Measurements from ENCODE around the gene SIKE1. TPM values are rescaled to one million over a fixed set of nuclear protein-coding genes. Genes with fewer than 3 reads are reported as not detected.
A peak's percentile ranks its signal among the peaks of the same experiment; 100 is the strongest.
"Not testable (repeated sequence)": the region's sequence is repeated elsewhere in the genome, so short reads cannot be mapped to it uniquely, and the experiment has no call there.

The SIKE1 gene
- polyA plus RNA-seq (2012; ENCODE audit: missing spikeins): 30.2 TPM

GRCh38 chr1:114780344-114781226 is at the start of gene SIKE1:
TSS of gene SIKE1 (minus strand) at chr1:114780685. CDS start at chr1:114780607, 78 bp downstream.
- TF ChIP-seq POLR2A (IDR thresholded peaks at IDR 0.05; ENCODE audit: low read depth, low read length) (peak; percentile 98), TAF1 (IDR thresholded peaks at IDR 0.05; ENCODE audit: borderline replicate concordance, low read depth, low read length) (peak; percentile 87), POLR2AphosphoS5 (IDR thresholded peaks at IDR 0.05; ENCODE audit: low read depth, low read length) (peak; percentile 96)
- DNase-seq (ENCODE audit: insufficient read length): peak; percentile 77
- peak; percentile 99 for FAIRE-seq

- not testable (repeated sequence) for FAIRE-seq; DNase-seq (ENCODE audit: insufficient read length)
Observed at GRCh38 chr1:114830075-114830474, 49.6 kb upstream of the SIKE1 start.

- DNase-seq (ENCODE audit: insufficient read length) (no peak), FAIRE-seq (no peak)
- no peak for TF ChIP-seq TAF1 (IDR thresholded peaks at IDR 0.05; ENCODE audit: borderline replicate concordance, low read depth, low read length)
- TF ChIP-seq POLR2AphosphoS5 (IDR thresholded peaks at IDR 0.05; ENCODE audit: low read depth, low read length): no peak
- no peak for TF ChIP-seq POLR2A (IDR thresholded peaks at IDR 0.05; ENCODE audit: low read depth, low read length)
Observed at GRCh38 chr1:114828251-114828650, 47.8 kb upstream of the SIKE1 start.

- FAIRE-seq: no peak
- no peak for TF ChIP-seq POLR2A (IDR thresholded peaks at IDR 0.05; ENCODE audit: low read depth, low read length)
- no peak for TF ChIP-seq TAF1 (IDR thresholded peaks at IDR 0.05; ENCODE audit: borderline replicate concordance, low read depth, low read length)
- TF ChIP-seq POLR2AphosphoS5 (IDR thresholded peaks at IDR 0.05; ENCODE audit: low read depth, low read length): no peak
Observed at GRCh38 chr1:114821978-114822377, 41.5 kb upstream of the SIKE1 start.

GRCh38 chr1:114820392-114820791 is 39.9 kb upstream of the SIKE1 start:
- DNase-seq (ENCODE audit: insufficient read length) (no peak), FAIRE-seq (no peak)
- TF ChIP-seq POLR2A (IDR thresholded peaks at IDR 0.05; ENCODE audit: low read depth, low read length) (no peak), TAF1 (IDR thresholded peaks at IDR 0.05; ENCODE audit: borderline replicate concordance, low read depth, low read length) (no peak), POLR2AphosphoS5 (IDR thresholded peaks at IDR 0.05; ENCODE audit: low read depth, low read length) (no peak)

More at GRCh38 chr1:114821978-114822377, 41.5 kb upstream of the SIKE1 start:
- no peak for DNase-seq (ENCODE audit: insufficient read length)

DNA sequence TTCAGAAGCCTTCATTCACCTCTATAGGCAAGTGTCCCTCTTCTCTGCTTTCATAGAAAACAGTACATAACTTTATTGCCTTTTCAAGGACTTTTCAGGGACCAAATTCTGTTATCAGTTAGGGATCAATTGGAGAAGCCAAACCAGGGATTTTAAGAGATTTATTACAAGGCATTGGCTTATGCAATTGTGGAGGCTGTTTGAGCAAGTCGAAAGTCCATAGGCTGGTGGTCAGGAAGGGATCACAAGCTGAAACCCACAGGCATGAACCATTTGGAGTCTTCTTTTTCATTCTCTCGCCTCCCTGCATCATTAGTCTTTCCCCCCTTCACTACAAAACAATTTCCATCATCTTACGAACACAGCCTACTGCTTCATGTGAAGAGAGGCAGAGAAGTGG is 39.4 kb upstream of the SIKE1 start:
- FAIRE-seq: no peak
- DNase-seq (ENCODE audit: insufficient read length): no peak
- TF ChIP-seq TAF1 (IDR thresholded peaks at IDR 0.05; ENCODE audit: borderline replicate concordance, low read depth, low read length) (no peak), POLR2A (IDR thresholded peaks at IDR 0.05; ENCODE audit: low read depth, low read length) (no peak), POLR2AphosphoS5 (IDR thresholded peaks at IDR 0.05; ENCODE audit: low read depth, low read length) (no peak)

GRCh38 chr1:114804449-114804848 is 24.0 kb upstream of the SIKE1 start:
- FAIRE-seq; DNase-seq (ENCODE audit: insufficient read length): not testable (repeated sequence)

- TF ChIP-seq POLR2AphosphoS5 (IDR thresholded peaks at IDR 0.05; ENCODE audit: low read depth, low read length): no peak
- TF ChIP-seq TAF1 (IDR thresholded peaks at IDR 0.05; ENCODE audit: borderline replicate concordance, low read depth, low read length): no peak
- TF ChIP-seq POLR2A (IDR thresholded peaks at IDR 0.05; ENCODE audit: low read depth, low read length): no peak
- DNase-seq (ENCODE audit: insufficient read length) (no peak), FAIRE-seq (no peak)
Observed at GRCh38 chr1:114803001-114803400, 22.5 kb upstream of the SIKE1 start.

DNA sequence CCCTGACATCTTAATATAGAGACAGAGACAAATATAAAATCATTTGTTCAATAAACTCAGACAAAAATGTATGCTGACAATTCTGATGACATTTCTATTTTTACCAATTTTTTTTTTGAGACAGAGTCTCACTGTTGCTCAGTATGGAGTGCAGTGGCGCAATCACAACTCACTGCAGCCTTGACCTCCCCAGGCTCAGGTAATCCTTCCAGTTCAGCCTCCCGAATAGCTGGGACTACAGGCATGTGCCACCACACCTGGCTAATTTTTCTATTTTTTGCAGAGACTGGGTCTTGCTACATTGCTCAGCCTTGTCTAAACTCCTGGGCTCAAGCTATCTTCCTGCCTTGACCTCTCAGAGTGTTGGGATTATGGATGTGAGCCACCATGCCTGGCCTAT is 13.6 kb upstream of the SIKE1 start:
- no peak for TF ChIP-seq TAF1 (IDR thresholded peaks at IDR 0.05; ENCODE audit: borderline replicate concordance, low read depth, low read length)
- no peak for TF ChIP-seq POLR2A (IDR thresholded peaks at IDR 0.05; ENCODE audit: low read depth, low read length)
- DNase-seq (ENCODE audit: insufficient read length): no peak

GRCh38 chr1:114790581-114790980 is 10.1 kb upstream of the SIKE1 start:
- FAIRE-seq; DNase-seq (ENCODE audit: insufficient read length): not testable (repeated sequence)

More for the DNA sequence above, 13.6 kb upstream of the SIKE1 start:
- FAIRE-seq: no peak

DNA sequence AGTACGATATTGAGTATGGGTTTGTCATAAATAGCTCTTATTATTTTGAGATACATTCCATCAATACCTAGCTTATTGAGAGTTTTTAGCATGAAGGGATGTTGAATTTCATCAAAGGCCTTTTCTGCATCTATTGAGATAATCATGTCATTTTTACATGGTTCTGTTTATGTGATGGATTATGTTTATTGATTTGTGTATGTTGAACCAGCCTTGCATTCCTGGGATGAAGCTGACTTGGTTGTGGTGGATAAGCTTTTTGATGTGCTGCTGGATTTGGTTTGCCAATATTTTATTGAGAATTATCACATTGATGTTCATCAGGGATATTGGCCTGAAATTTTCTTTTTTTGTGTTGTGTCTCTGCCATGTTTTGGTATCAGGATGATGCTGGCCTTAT is 6.0 kb upstream of the SIKE1 start:
- FAIRE-seq; DNase-seq (ENCODE audit: insufficient read length): not testable (repeated sequence)

GRCh38 chr1:114782476-114782875 is 2.0 kb upstream of the SIKE1 start:
- DNase-seq (ENCODE audit: insufficient read length) (no peak), FAIRE-seq (no peak)
- TF ChIP-seq POLR2AphosphoS5 (IDR thresholded peaks at IDR 0.05; ENCODE audit: low read depth, low read length) (no peak), POLR2A (IDR thresholded peaks at IDR 0.05; ENCODE audit: low read depth, low read length) (no peak), TAF1 (IDR thresholded peaks at IDR 0.05; ENCODE audit: borderline replicate concordance, low read depth, low read length) (no peak)

DNA sequence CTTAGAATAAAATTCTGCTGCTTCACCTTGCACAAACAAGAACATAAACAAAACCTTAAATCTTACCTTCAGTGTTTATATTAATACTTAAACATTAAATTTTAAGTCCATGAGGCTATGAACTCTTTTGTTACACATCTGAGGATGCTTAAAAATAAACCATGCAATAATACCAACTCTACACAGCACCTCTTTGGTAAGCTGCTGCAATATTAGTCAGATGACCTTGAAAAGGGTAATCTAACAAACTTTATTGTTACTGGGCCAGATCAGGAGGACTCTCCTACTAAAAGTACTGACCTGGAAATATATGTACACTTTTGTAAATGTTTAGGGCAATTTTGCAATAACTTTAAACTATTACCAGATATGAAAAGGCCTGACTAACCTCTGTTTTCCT is 763 bp downstream of the SIKE1 start:
- no peak for DNase-seq (ENCODE audit: insufficient read length)
- TF ChIP-seq POLR2A (IDR thresholded peaks at IDR 0.05; ENCODE audit: low read depth, low read length) (no peak), TAF1 (IDR thresholded peaks at IDR 0.05; ENCODE audit: borderline replicate concordance, low read depth, low read length) (no peak), POLR2AphosphoS5 (IDR thresholded peaks at IDR 0.05; ENCODE audit: low read depth, low read length) (no peak)
- no peak for FAIRE-seq

DNA sequence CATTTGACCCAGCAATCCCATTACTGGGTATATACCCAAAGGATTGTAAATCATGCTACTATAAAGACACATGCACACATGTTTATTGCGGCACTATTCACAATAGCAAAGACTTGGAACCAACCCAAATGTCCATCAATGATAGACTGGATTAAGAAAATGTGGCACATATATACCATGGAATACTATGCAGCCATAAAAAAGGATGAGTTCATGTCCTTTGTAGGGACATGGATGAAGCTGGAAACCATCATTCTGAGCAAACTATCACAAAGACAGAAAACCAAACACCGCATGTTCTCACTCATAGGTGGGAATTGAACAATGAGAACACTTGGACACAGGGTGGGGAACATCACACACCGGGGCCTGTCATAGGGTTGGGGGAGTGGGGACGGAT is 3.8 kb downstream of the SIKE1 start:
- FAIRE-seq; DNase-seq (ENCODE audit: insufficient read length): not testable (repeated sequence)
